ENCODE data around the gene XRCC3.

XRCC3 gene

DNA sequence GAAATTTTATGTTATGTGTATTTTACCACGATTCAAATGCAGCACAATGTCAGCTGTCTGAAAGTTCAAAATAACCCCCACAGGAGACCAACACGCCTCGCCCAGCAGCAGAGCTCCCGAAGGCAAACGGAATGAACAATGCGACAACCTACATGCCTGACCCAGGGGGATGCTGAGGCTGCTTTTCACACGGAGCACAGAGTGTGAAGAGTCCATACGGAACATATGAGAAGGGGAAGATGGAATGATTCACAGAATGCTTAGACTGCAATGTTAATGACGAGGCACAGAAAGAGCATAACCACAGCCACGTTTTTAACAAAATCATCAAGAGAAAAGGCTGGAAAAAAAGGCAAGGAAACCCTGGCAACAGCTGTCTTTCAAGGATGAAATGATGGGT, 22.9 kb upstream of the XRCC3 start:
- no peak for DNase-seq

GRCh38 chr14:103737432-103738045, 22.3 kb upstream of the XRCC3 start:
- no peak for DNase-seq

DNA sequence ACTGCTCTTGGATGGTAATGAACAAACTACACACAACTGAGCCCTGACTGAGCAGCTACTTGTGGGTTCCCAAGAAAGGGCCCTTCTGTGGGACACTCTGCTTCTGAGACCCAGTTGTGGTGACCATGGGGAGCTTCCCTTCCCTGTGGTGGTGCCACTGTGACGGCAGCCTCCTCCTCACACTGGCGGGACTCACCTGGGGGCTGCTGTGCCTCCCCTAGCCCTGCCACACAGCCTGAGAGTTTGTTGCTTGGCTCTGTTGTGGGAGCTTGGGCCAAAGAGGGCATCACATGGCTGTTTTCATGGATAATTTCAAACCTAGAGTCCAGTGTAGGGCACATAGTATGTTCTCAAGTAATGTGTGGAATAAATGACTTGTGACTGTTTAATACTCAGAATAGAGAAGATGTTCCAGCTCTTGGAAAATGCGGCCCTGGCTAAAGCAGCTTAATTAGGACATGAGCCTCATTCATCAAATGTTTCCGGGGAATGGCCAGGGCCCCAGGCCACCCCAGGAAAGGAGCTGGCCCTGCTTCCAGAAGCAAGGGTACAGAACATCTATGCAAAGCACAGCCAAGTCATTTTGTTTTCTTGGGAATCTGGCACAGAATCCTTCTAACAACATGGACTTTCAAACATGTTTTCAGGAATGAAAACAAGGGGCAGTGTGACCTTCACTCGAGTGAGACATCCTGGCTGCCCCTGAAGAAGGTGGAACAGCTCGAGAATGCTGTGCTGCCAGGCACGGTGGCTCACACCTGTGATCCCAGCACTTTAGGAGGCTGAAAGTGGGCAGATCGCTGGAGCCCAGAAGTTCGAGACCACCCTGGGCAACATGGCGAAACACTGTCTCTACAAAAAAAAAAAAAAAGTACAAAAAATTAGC, 21.5 kb upstream of the XRCC3 start:
- DNase-seq: no peak

GRCh38 chr14:103735815-103736545, 20.7 kb upstream of the XRCC3 start:
- no peak for DNase-seq

DNA sequence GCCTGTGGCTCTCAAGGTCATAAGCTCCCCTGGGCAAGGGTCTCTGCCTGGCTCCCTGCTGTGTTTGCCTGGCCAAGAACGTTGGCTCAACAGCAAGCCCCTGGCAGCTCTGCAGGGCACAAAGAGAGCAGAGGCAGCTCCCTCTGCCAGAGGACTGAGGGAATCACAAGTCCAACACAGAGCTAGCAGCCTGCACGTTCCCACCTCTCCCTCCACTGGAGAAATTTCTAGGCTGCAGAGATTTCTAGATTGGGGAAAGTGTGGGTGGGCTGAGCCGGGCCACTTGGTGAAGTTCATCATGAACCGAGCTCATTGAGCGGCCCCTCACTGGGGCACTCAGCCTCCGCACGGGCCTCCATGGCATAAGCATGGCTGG, 20.2 kb upstream of the XRCC3 start:
- DNase-seq: no peak

DNA sequence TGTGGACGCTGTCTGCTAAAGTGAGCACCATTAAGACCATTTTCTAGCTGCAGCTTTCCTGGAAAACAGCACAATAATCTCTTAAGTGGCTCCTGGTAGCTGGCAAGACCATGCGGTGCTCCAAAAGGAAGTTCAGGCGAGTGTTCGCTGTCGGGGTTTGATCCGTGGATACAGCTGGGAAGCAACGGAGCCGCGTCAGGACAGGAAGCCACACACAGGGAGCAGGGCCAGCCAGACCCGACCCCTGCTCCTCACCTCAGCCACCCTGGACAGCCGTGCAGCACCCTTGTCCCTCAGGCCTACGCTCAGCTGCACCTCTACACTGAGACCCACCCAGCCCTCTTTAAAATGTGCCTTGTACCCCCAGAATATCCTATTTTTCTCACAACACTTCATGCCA, 19.8 kb upstream of the XRCC3 start:
- no peak for DNase-seq

DNA sequence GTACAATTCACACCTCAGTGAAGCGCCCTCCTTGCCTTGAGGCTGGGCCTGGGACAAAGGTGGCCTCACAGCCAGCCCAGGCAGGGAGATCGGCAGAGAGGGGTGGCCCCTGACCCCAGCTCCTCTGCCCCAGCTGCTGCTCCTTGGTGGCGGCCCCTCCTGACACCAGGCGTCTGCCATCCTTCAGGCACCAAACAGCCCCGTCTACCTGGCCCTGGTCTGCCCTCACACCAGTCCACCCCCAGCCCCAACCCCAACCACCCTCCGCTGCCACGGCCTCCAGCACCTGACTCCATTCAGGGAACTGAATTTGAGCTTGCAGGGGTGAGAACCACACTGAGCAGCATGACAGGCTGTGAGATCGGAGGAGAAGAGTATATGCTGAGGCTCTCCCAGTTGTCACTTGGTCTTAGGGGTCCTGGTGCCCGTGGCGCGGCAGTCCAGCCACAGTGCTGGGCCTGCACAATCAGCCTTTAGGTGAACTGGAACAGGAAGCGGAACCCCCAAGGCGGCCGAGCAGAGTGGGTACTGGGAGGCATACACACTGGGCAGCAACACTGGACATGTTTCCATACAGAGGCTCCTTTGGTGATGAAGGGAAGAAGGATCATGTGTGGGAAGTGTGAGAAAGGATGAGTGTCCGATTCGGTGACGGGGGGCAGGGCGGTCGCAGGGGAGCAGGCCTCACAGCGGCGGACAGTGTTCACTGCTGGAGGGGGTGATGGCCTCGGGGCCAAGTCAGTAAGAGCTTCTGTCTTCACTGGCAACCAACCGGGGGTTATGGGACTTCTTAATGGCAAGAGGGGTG, 19.0 kb upstream of the XRCC3 start:
- no peak for DNase-seq

DNA sequence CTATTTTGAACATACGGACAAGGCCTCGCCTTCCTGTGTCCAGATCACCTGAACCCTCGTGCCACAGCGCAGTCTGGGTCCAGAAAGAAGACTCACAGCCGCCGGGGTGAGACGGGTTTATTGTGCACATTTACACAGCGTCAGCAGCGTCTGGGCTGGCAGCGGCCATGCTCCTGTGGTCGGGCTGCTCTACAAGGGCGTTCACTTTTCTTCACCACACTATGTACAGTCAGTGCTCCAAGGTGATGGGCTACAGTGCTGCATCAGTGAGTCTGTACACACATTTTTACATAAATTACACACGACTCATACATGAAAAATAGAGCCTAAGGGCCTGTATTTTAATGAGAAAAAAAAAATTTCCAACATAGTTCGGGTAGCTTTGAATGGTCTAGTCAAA, 18.4 kb upstream of the XRCC3 start:
- DNase-seq: no peak

GRCh38 chr14:103732868-103733620, 17.8 kb upstream of the XRCC3 start:
- no peak for DNase-seq

DNA sequence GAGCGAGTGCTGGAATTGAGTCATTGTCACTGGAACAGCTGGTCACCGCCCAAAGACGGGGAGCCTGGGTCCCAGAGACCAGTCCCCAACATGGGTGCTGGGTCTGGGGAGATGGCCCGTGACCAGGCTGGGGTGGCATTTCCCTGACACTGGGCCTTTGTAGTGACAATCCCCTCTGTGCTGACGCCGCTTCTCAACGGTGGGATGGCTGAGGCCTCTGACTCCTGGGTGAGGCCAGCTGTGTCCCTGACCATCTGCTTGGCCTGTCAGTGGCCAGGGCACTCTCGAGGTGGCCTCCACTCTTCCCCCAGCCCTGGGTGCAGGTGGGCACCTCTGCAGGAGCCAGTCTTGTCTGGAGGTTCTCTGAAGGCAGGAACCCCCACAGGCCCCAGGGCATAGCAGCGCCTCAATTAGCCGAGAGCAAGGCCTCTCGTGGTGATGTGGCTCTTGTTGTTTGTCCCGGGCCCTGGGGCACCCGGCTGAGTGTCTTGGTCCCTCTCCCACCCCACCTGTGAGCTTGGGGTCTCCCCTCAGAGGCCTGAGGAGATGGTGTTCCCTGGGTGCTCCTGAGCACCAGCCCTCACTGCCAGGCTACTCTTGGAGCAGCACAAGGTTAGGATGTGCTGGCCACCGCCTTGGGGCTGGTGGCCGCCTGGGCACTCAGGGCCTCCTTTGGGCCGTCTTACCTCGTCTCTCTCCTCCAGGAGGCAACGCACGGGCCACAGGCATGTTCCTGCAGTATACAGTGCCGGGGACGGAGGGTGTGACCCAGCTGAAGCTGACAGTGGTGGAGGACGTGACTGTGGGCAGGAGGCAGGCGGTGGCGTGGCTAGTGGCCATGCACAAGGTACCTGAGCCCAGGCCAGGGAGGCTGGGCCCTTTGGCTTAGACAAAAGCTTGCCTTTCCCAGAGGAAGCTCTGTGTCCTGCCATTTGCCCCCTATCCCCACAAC, 16.9 kb upstream of the XRCC3 start:
- DNase-seq: no peak

GRCh38 chr14:103731481-103731880, 16.2 kb upstream of the XRCC3 start:
- DNase-seq: no peak

- DNase-seq: no peak
These were observed 15.3 kb upstream of the XRCC3 start for GRCh38 chr14:103730490-103731035.

DNA sequence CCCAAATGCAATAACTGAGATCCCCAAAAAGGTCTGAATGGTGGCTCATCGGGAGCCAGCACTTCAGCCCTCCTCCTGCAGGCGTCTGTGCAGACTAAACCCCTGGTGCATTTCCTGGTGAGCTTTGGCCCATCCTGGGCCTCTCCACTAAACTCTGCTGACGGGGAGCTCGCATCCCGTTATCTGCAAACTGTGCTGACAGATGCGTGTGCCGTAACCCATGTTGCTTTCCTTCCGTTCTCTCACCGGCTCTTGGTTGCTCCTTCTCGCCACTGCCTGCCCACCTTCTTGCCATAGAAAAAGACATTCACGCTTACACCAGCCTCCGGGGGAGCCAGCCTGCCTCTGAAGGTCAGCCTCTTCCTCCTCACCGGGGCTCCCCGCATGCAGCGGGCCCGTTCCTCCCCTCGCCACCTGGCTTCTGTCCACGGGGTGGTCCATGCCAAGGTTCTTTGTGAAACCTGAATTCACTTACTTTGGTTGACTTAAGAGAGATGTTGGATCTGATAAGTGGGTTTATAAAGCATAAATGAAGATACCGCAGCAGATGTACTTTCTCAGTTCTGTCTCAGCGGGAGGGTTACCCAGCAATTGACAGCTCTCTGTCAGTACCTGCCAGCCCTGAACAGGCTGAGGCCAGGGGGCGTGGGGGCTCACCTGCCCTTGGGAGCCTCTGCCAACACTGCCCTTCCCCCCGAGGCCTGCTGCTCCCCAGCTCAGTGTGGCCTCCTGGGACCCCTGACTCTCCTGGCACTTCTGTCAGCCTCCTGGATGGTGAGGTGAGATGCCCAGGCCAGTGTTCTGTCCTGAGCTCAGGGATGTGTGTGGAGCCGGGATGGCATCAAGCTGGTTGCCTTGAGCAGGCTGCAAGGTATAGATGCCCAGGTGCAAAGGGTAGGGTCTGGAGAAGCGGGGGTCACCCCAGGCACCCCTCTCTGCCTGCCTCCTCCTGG, 14.5 kb upstream of the XRCC3 start:
- DNase-seq: no peak

DNA sequence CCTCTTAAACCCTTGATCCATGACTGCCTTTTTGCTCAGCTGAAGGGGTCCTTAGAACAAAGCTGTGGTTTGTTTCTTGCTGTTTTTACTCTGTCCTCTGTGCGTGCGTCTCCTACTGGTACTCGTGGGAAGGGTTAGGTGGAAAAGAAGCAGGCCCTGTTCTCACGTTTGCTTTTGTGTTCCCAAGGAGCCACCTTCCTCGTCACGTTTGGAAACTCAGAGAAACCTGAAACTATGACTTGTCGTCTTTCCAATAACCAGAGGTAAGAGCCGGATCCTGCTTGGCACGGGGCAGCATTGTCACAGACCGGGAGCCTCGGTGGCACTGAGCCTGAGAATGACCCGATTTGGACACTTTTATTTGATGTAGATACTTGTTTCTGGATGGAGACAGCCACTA, 13.5 kb upstream of the XRCC3 start:
- DNase-seq: no peak

DNA sequence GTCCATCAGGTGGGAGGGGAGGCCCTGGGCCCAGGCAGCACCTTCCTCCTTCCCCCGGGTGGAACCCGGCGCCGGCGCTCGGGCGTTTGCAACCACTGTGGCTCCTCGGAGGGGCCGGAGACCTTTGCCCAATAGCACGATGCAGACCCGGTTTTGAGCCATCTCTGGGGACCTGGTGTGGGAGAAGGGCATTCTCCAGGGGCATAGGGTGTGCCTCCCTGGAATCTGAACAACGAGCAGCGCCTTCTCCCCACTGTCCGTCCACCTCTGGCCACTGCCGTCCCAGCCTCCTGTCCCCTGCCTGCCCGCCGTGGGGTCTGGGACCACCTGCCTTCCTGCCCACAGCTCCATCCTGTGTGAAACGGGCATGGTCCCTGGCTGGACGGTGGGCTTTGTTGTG, 12.9 kb upstream of the XRCC3 start:
- no peak for DNase-seq

DNA sequence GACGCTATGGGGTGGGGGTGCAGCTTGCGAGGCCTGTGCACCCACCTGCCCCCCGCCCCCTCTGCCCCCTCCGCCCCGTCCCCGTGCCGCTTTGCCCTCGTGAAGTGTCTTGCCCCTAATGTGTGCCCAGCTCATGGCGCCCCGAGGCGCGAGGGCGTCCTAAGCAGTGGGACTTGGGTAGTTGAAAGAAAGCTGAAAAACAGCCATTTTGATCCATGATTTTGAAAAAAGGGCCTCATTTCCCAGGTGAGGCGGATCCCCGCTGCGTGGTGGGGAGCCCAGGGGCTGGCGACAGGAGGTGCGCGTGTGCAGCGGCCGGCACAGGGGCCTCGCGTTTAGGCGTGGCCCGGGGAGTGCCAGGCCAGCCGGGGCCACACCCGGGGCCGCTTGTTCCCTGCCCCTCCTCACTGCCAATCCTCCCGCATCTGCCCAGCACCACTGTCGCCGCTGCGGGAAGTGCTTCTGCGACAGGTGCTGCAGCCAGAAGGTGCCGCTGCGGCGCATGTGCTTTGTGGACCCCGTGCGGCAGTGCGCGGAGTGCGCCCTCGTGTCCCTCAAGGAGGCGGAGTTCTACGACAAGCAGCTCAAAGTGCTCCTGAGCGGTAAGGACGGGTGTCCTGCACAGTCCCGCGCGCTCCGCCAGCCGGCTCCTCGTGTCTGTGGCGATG, 12.2 kb upstream of the XRCC3 start:
- DNase-seq: no peak

GRCh38 chr14:103726474-103726873, 11.2 kb upstream of the XRCC3 start:
- DNase-seq: no peak

- DNase-seq: no peak
These were observed 10.6 kb upstream of the XRCC3 start for GRCh38 chr14:103725739-103726395.
